GM18508 (cell line): ENCODE results near the gene CASP8.

ENCODE experiments used
- ATAC-seq: cut with Tn5 transposase; IDR thresholded peaks from one replicate; pipeline ENCODE4 v1.9.1; 2021; ENCODE audit warnings: moderate number of reproducible peaks; ENCODE audit not compliant: insufficient read depth, unreplicated experiment

The CASP8 gene

DNA sequence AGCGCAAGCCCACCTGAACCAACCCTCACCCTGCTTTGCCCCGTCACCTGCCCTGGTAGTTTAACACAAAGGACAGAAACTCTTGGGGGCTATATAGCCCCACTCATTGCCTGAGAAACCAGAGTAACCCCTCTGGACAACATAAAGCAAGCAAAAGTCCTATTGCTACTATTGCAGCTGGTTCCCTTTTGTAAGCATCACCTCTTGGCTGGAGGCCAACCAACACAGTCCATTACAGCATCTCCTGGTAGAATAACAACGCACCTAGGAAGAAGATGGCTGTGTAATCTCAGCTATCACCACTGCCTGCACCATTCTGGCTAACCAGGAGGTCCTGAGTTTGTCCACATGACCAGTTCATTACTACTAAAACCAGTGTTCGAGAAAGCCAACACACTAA, 60.4 kb downstream of the CASP8 start:
- no peak for ATAC-seq

DNA sequence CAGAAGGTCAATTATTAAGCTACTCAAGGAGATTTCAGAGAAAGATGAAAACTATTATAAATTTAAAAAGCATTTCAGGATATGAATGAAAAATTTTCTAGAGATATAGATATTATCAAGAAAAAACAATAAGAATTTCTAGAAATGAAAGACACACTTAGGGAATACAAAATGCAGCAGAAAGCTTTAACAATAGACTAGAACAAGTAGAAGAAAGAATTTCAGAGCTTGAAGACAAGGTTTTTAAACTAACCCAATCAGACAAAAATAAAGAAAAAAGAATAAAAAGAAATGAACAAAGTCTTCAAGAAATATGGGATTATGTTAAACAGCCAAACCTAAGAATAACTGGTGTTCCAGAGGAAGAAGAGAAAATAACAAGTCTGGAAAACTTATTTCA, 62.4 kb downstream of the CASP8 start:
- no peak for ATAC-seq

- no peak for ATAC-seq
These were observed 67.3 kb downstream of the CASP8 start for GRCh38 chr2:201327678-201328077.

- ATAC-seq, result no peak
These were observed 69.1 kb downstream of the CASP8 start for GRCh38 chr2:201329409-201329808.
